Thoracic aorta (tissue), 2 donors: ENCODE measurements around the gene MTOR. TPM values are rescaled to one million over a fixed set of nuclear protein-coding genes. Genes with fewer than 3 reads are reported as not detected.
"Not testable (repeated sequence)": the region's sequence is repeated elsewhere in the genome, so short reads cannot be mapped to it uniquely, and the experiment has no call there.

Experiments used
- ATAC-seq: fragments of 150-250 bp; one replicate; pipeline ENCODE4 v1.8.0; 2017; ENCODE audit warnings: low read depth; ENCODE audit not compliant: insufficient number of reproducible peaks, low FRiP score
- DNase-seq: peaks from one replicate; pipeline ENCODE4 v3.0.0-alpha.2; 2020; ENCODE audit warnings: low spot score
- H3K27ac ChIP-seq, 2 donors: fragments of 200-600 bp; sonication (generic); 1 replicate in 1 of 2; 2 replicates in 1 of 2; pipeline ENCODE4 v1.5.1; 2016; ENCODE audit warnings: mild to moderate bottlenecking in 2 of 2, moderate library complexity in 2 of 2
- H3K27me3 ChIP-seq: fragments of 200-600 bp; sonication (generic); replicated peaks from 2 replicates; pipeline ENCODE4 v1.6.0; 2016; ENCODE audit warnings: mild to moderate bottlenecking; ENCODE audit not compliant: insufficient read depth
- H3K36me3 ChIP-seq: fragments of 200-600 bp; sonication (generic); one replicate; pipeline ENCODE4 v1.5.1; 2016
- H3K4me1 ChIP-seq, 2 donors: fragments of 200-600 bp; sonication (generic); 1 replicate in 1 of 2; 2 replicates in 1 of 2; pipeline versions ENCODE4 v1.5.1 to v1.6.0; 2016; ENCODE audit warnings: low read depth in 2 of 2, mild to moderate bottlenecking in 1 of 2; ENCODE audit not compliant: control insufficient read depth in 1 of 2
- H3K4me3 ChIP-seq: fragments of 200-600 bp; sonication (generic); 2 replicates; pipeline ENCODE4 v1.5.1; 2016; ENCODE audit warnings: mild to moderate bottlenecking
- H3K9me3 ChIP-seq: fragments of 200-600 bp; sonication (generic); 2 replicates; pipeline ENCODE4 v1.5.1; 2016
- total RNA-seq, 2 donors: library from RNA; depleted of rRNA; stranded (reverse); fragments of >200 nt; gene quantifications; one replicate each; pipeline versions ENCODE4 v1.1.0 to v1.2.3, GENCODE V29; 2016
- TF ChIP-seq, protein P1 (sequence below): fragments of 200-600 bp; sonication (generic); IDR thresholded peaks from one replicate; pipeline ENCODE4 v1.5.1; 2019; ENCODE audit warnings: antibody characterized with exemption

Gene MTOR
- total RNA-seq, 2 donors from 2014 or later: 37.5 to 48.7 TPM

DNA sequence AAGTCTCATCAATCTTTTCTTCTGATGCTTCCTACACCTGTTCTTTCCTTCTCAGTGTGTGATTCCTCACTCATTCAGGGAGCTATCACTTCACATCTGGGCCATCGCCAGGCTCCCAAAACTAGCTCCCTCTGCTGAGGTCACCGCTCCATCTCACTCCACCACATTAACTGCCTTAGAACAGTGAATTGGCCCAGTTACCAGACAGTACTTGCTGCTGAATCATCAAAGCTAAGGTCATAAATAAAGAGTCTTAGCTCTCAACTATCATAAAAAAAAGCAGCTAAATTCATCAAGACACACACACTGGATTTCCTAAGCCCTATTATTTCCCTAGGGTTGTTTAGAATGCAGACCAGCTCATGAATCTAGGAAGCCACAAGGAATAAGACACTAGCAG lies 183.7 kb downstream of the MTOR start:
- Histone ChIP-seq H3K4me1 (peaks cover 0 to 9% of the 10 kb centered on the region in 2 donors), H3K27ac (no peak overlapping the region), H3K4me3 (no peak overlapping the region), H3K36me3 (peaks cover 81% of the 10 kb centered on the region), H3K27me3 (no peaks in the 10 kb centered on the region), H3K9me3 (no peaks in the 10 kb centered on the region)
- no peak for DNase-seq
- no peak for ATAC-seq
- TF ChIP-seq, protein P1, sequence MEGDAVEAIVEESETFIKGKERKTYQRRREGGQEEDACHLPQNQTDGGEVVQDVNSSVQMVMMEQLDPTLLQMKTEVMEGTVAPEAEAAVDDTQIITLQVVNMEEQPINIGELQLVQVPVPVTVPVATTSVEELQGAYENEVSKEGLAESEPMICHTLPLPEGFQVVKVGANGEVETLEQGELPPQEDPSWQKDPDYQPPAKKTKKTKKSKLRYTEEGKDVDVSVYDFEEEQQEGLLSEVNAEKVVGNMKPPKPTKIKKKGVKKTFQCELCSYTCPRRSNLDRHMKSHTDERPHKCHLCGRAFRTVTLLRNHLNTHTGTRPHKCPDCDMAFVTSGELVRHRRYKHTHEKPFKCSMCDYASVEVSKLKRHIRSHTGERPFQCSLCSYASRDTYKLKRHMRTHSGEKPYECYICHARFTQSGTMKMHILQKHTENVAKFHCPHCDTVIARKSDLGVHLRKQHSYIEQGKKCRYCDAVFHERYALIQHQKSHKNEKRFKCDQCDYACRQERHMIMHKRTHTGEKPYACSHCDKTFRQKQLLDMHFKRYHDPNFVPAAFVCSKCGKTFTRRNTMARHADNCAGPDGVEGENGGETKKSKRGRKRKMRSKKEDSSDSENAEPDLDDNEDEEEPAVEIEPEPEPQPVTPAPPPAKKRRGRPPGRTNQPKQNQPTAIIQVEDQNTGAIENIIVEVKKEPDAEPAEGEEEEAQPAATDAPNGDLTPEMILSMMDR: no peak

DNA sequence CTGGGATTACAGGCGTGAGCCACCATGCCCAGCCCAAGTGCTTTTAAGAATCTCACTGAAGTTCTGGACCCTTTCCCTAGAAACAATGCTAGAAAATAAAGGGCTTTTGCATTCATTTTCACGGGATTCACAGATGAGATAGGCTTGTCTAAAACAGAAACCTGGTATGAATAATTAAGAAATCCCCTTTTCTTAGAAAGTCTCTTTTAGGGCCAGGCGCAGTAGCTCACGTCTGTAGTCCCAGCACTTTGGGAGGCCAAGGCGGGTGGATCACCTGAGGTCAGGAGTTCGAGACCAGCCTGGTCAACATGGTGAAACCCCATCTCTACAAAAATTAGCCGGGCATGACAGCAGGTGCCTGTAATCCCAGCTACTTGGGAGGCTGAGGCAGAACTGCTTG lies 189.0 kb downstream of the MTOR start:
- H3K36me3 ChIP-seq: peaks cover 86% of the 10 kb centered on the region
- not testable (repeated sequence) for H3K4me1 ChIP-seq, ATAC-seq, H3K27me3 ChIP-seq, DNase-seq, H3K9me3 ChIP-seq, H3K27ac ChIP-seq, H3K4me3 ChIP-seq

DNA sequence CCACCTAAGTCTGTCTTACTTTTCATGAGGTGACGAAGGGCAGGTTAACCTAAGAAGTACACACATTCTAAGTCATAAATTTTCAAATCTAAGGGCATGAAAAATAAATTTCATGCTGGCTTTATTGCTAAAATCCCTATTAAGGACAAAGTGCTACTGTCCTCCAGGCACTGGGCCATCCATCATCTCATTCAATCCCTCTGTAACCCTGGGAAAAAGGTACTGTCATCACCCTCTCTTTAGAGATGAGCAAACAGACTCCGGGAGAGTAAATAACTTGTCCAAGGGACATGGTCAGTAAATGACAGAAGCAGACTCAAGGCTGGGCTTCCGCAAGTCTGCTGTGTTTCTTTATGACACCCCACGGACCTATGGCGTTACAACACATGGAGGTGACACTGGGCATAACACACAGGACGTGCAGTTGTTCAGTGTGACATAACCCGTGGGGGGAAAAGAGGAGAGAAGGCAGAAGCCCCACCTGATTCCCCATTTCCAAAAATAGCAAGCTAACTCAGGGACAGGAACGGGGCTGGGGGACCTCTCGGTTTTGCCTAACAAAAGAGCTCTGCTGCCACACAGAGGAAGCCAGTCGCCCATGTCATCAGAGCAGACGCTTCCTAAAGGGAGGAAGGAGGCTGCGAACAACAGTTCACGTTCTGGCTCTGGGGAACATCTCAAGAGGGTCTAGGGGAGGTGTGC lies 190.0 kb downstream of the MTOR start:
- no peak for ATAC-seq
- Histone ChIP-seq H3K27ac (no peak overlapping the region), H3K4me3 (no peak overlapping the region), H3K9me3 (no peaks in the 10 kb centered on the region), H3K4me1 (no peaks in the 10 kb centered on the region), H3K27me3 (no peaks in the 10 kb centered on the region), H3K36me3 (peaks cover 89% of the 10 kb centered on the region)
- TF ChIP-seq, protein P1: no peak
- DNase-seq: no peak

DNA sequence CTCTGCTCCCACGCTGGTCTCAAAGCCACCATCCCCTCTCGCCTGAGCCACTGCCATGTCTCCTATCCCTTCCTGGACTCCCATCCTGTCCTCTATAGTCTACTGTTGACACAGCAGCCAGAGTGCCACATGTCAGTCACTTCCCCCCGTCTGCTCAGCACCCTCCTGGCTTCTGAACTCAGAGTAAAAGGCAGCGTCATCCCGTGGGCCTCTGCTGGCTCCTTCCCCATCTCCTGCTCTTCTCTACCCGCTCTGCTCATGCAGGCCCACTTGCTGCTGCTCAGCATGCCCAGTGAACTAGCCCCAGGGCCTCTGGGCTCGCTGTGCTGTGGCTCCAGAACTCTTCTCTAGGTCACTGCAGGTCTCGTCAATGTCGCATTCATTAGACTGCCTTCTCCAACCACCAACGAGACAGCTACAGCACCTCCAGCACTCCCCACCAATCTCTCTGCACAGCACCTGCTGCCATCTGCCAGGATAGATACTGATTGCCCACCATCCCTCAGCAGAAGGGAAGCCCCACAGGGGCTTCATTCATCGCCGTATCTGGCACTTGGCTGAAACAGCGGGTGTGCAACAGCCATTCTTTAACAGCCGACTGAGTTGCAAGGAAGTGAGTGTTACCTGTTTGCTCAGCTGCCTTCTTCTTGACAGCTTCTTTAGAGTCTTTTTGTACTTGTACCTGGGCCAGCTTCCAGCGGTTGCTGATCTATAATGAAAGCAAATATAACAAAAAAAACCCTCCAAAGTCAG lies 190.7 kb downstream of the MTOR start:
- H3K4me1 ChIP-seq: no peaks in the 10 kb centered on the region
- H3K27me3 ChIP-seq: no peaks in the 10 kb centered on the region
- no peak for DNase-seq
- H3K27ac ChIP-seq: no peak overlapping the region
- H3K4me3 ChIP-seq: no peak overlapping the region
- TF ChIP-seq, protein P1: no peak
- ATAC-seq: no peak
- peaks cover 87% of the 10 kb centered on the region for H3K36me3 ChIP-seq
- no peaks in the 10 kb centered on the region for H3K9me3 ChIP-seq

DNA sequence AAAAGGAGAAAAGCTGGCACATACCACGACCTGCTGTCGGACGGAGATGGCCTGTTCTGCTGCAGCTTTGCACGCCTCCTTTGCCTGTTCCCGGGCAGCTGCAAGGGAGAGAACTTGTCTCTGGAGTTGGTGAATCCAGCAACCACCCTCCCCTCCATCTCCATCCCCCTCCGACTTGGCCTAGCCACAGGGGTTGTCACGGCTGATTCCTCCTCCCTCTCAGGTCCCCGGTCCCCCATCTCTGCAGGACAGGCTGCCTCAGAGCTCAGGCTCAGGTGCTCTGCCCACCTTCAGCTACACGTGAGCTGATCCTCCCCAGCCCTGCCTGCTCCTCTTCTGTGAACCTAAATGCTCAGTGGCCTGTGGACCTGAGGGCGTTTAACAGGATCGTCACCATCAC lies 191.5 kb downstream of the MTOR start:
- TF ChIP-seq, protein P1: no peak
- Histone ChIP-seq H3K27ac (no peak overlapping the region), H3K27me3 (no peaks in the 10 kb centered on the region), H3K9me3 (no peaks in the 10 kb centered on the region), H3K36me3 (peaks cover 86% of the 10 kb centered on the region), H3K4me3 (no peak overlapping the region), H3K4me1 (no peaks in the 10 kb centered on the region)
- no peak for ATAC-seq
- no peak for DNase-seq
